Suprapubic skin (tissue), 4 donors: ENCODE data around the gene SF3B2. TPM values are rescaled to one million over a fixed set of nuclear protein-coding genes. Genes with fewer than 3 reads are reported as not detected.

Experiments
- DNase-seq, 2 donors: peaks; one replicate each; pipeline ENCODE4 v3.0.0-alpha.2; 2019; ENCODE audit warnings: low spot score in 2 of 2
- H3K27ac ChIP-seq: fragments of 200-600 bp; sonication (generic); one replicate; pipeline ENCODE4 v1.5.1; 2019
- H3K27me3 ChIP-seq: fragments of 200-600 bp; sonication (generic); one replicate; pipeline ENCODE4 v1.5.1; 2019
- H3K36me3 ChIP-seq: fragments of 200-600 bp; sonication (generic); one replicate; pipeline ENCODE4 v1.5.1; 2019
- H3K4me1 ChIP-seq: fragments of 200-600 bp; sonication (generic); one replicate; pipeline ENCODE4 v1.5.1; 2019
- H3K4me3 ChIP-seq: fragments of 200-600 bp; sonication (generic); one replicate; pipeline ENCODE4 v1.5.1; 2019; ENCODE audit warnings: mild to moderate bottlenecking
- H3K9me3 ChIP-seq: fragments of 200-600 bp; sonication (generic); one replicate; pipeline ENCODE4 v1.5.1; 2019
- EP300 ChIP-seq: sonication (generic); formaldehyde crosslinking; IDR thresholded peaks from one replicate; pipeline ENCODE4 v1.6.1; 2017; ENCODE audit warnings: antibody characterized with exemption
- POLR2A ChIP-seq, 2 donors: fragments of 450-650 bp; IDR thresholded peaks; one replicate each; pipeline ENCODE4 v1.6.1; 2017; ENCODE audit warnings: antibody characterized with exemption in 2 of 2, mild to moderate bottlenecking in 2 of 2, moderate library complexity in 2 of 2
- POLR2AphosphoS5 ChIP-seq, 3 donors: sonication (generic); formaldehyde crosslinking; IDR thresholded peaks; one replicate each; pipeline ENCODE4 v1.6.1; 2017; ENCODE audit warnings: antibody characterized with exemption in 3 of 3
- WGBS: methylation state at CpG from one replicate; pipeline ENCODE4 v1.1.5; 2018; 5-methylcytosine and 5-hydroxymethylcytosine counted together
- total RNA-seq, 4 donors: library from RNA; depleted of rRNA; stranded (reverse); fragments of >200 nt; gene quantifications; one replicate each; pipeline ENCODE4 v1.1.0, GENCODE V29; 2016
- TF ChIP-seq, protein P1 (sequence below), 2 donors: fragments of 200-600 bp in 1 of 2; fragments of 450-650 bp in 1 of 2; sonication (generic) in 1 of 2; IDR thresholded peaks; one replicate each; pipeline ENCODE4 v1.5.1; 2016 to 2019; ENCODE audit warnings: antibody characterized with exemption in 2 of 2, mild to moderate bottlenecking in 1 of 2, moderate library complexity in 1 of 2

SF3B2 gene
- total RNA-seq, 4 donors from 2014 or later, result 117 to 175 (median 149) TPM

DNA sequence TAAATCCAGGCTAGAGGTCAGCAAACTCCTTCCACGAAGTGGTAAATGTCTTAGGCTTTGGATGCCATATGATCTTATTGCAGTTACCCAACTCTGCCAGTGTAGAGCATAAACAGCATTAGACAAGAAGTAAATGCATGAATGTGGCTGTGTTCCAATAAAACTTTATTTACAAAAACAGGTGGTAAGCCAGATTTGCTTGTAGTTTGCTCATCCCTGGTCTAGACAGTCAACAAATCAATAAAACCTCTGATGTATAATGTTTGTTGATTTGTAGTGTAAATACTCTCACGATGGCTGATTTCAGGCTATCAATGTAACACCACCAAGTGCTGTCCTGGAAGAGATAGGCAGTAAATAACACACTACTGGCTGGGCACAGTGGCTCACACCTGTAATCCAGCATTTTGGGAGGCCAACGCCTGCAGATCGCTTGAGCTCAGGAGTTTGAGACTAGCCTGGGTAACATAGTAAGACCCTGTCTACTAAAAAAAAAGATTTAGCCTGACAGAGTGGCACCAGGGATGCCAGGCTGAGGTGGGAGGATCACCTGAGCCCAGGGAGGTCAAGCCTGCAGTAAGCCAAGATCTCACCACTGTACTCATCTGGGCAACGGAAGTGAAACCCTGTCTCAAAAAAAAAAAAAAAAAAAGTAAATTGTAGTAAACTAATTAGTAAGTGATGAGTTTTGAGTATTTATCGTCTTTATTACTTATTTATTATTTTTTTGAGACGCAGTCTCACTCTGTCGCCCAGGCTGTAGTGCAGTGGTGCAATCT is 19.0 kb upstream of the SF3B2 start:
- Histone ChIP-seq H3K9me3 (no peaks in the 10 kb centered on the region), H3K27ac (no peak overlapping the region), H3K4me1 (no peaks in the 10 kb centered on the region), H3K4me3 (no peak overlapping the region), H3K36me3 (no peaks in the 10 kb centered on the region), H3K27me3 (peaks cover 5% of the 10 kb centered on the region)
- 88% methylated on average over 8 of the region's 8 CpGs for WGBS
- no peak for DNase-seq
- TF ChIP-seq POLR2AphosphoS5 (IDR thresholded peaks at IDR 0.05) (no peak), EP300 (no peak), POLR2A (IDR thresholded peaks at IDR 0.05) (no peak)
- TF ChIP-seq, protein P1, sequence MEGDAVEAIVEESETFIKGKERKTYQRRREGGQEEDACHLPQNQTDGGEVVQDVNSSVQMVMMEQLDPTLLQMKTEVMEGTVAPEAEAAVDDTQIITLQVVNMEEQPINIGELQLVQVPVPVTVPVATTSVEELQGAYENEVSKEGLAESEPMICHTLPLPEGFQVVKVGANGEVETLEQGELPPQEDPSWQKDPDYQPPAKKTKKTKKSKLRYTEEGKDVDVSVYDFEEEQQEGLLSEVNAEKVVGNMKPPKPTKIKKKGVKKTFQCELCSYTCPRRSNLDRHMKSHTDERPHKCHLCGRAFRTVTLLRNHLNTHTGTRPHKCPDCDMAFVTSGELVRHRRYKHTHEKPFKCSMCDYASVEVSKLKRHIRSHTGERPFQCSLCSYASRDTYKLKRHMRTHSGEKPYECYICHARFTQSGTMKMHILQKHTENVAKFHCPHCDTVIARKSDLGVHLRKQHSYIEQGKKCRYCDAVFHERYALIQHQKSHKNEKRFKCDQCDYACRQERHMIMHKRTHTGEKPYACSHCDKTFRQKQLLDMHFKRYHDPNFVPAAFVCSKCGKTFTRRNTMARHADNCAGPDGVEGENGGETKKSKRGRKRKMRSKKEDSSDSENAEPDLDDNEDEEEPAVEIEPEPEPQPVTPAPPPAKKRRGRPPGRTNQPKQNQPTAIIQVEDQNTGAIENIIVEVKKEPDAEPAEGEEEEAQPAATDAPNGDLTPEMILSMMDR (IDR thresholded peaks at IDR 0.05), result no peak

DNA sequence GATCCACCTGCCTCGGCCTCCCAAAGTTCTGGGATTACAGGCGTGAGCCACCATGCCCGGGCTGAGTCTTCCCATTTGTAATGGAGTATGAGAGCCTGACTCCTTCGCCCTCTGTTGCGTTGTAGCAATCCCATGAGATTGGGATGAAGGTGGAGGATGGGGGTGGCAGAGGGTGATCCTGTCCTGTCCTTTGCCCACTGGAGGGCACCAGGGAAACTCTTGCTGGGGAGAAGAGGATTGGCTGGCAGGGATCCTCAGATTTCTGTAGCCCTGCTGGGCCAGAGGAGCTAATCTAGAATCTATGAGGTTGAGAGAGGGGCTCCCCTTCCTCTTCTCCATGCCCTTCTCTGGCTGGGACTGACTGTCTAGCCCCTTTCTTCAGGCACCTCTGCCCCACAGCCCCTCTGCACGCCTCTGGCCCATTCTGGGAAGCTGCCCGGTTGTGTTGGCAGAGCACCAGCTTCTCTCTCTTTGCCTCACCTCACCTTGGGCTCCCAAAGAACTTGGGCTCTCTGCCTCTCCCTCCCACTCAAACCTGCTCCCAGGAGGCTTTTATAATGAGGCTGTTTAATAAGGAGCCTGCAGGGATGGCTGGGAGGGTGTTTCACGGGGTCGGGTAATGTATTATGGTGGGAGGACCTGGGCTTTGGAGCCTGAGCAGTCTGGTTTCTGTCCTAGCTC is 16.4 kb upstream of the SF3B2 start:
- no peak for TF ChIP-seq POLR2AphosphoS5 (IDR thresholded peaks at IDR 0.05)
- TF ChIP-seq, protein P1 (IDR thresholded peaks at IDR 0.05), result no peak
- no peak for TF ChIP-seq POLR2A (IDR thresholded peaks at IDR 0.05)
- TF ChIP-seq EP300, result no peak
- Histone ChIP-seq H3K27me3 (peaks cover 5% of the 10 kb centered on the region), H3K4me1 (no peaks in the 10 kb centered on the region), H3K36me3 (no peaks in the 10 kb centered on the region), H3K27ac (no peak overlapping the region), H3K9me3 (no peaks in the 10 kb centered on the region), H3K4me3 (no peak overlapping the region)
- DNase-seq, result no peak
- WGBS, result 70% methylated on average over 9 of the region's 9 CpGs

DNA sequence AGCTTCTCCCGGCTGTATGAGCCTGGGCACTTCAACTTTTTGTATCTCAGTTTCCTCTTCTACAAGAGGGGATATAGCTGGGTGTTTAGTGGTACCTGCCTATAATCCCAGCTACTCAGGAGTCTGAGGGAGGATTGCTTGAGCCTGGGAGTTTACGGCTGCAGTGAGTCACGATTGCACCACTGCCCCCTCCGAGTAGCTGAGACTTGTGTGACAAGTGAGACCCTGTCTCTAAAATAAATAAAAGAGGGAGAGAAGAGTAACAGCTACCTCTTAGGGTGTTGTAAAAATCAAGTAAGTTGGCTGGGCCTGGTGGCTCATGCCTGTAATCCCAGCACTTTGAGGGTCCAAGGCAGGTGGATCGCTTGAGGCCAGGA is 15.8 kb upstream of the SF3B2 start:
- H3K27me3 ChIP-seq, result peaks cover 5% of the 10 kb centered on the region
- no peaks in the 10 kb centered on the region for H3K36me3 ChIP-seq
- WGBS, result 85% methylated on average over 5 of the region's 5 CpGs
- H3K27ac ChIP-seq, result no peak overlapping the region
- DNase-seq, result no peak
- H3K4me1 ChIP-seq, result no peaks in the 10 kb centered on the region
- H3K4me3 ChIP-seq, result no peak overlapping the region
- TF ChIP-seq EP300 (no peak), POLR2A (IDR thresholded peaks at IDR 0.05) (no peak), POLR2AphosphoS5 (IDR thresholded peaks at IDR 0.05) (no peak)
- TF ChIP-seq, protein P1 (IDR thresholded peaks at IDR 0.05), result no peak
- H3K9me3 ChIP-seq, result no peaks in the 10 kb centered on the region

DNA sequence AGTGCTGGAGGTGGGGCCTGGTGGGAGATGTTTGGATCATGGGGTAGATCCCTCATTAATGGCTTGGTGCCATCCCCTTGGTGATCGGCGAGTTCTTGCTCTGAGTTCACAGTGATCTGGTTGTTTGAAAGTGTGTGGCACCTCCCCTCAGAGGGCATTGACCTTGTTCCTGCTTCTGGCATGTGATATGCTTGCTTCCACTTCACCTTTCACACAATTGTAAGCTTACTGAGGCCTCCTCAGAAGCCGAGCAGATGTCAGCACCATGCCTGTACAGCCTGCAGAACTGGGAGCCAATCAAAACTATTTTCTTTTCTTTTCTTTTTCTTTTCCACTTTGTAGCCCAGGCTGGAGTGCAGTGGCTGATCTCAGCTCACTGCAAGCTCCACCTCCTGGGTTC is 14.8 kb upstream of the SF3B2 start:
- H3K4me3 ChIP-seq, result no peak overlapping the region
- 78% methylated on average over 3 of the region's 3 CpGs for WGBS
- no peaks in the 10 kb centered on the region for H3K4me1 ChIP-seq
- H3K27me3 ChIP-seq, result peaks cover 5% of the 10 kb centered on the region
- no peaks in the 10 kb centered on the region for H3K36me3 ChIP-seq
- no peaks in the 10 kb centered on the region for H3K9me3 ChIP-seq
- TF ChIP-seq POLR2AphosphoS5 (IDR thresholded peaks at IDR 0.05) (no peak), POLR2A (IDR thresholded peaks at IDR 0.05) (no peak), EP300 (no peak)
- TF ChIP-seq, protein P1 (IDR thresholded peaks at IDR 0.05), result no peak
- DNase-seq, result no peak
- no peak overlapping the region for H3K27ac ChIP-seq

DNA sequence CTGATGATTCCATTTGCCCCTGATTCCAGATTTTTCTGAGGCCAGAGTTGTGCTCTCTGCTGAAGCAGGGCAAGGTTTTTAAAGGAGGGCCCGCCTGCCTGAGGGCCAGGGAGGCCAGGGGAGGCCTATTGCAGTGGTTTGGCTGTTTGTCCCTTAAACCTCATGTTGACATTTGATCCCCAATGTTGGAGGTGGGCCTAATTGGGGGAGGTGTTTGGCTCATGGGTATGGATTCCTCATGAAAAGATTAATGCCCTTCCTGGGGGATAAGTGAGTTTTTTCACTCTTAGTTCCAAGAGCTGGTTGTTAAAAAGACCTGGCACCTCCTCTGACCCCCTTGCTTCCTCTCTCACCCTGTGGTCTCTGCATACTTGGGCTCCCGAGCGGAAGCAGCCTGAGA is 12.4 kb upstream of the SF3B2 start:
- Histone ChIP-seq H3K36me3 (no peaks in the 10 kb centered on the region), H3K4me3 (no peak overlapping the region), H3K9me3 (no peaks in the 10 kb centered on the region), H3K27me3 (peaks cover 5% of the 10 kb centered on the region), H3K27ac (no peak overlapping the region), H3K4me1 (no peaks in the 10 kb centered on the region)
- TF ChIP-seq, protein P1 (IDR thresholded peaks at IDR 0.05), result no peak
- TF ChIP-seq POLR2A (IDR thresholded peaks at IDR 0.05) (no peak), EP300 (no peak), POLR2AphosphoS5 (IDR thresholded peaks at IDR 0.05) (no peak)
- no peak for DNase-seq
- WGBS, result 78% methylated on average over 3 of the region's 3 CpGs
